Measurements from ENCODE around the gene PAX8. TPM values are rescaled to one million over a fixed set of nuclear protein-coding genes. Genes with fewer than 3 reads are reported as not detected.

PAX8 gene
- total and polyA plus RNA-seq, 2 of the 13 experiments (the other 11 are each of a cell fraction or from before 2014, with no cell fraction given): 1.5 to 8.8 TPM

GRCh38 chr2:113219889-113220641 lies 58.7 kb downstream of the PAX8 start (continued):
- TF ChIP-seq KLF16 (CRISPR knock-in tag; IDR thresholded peaks at IDR 0.05) (0 out of 4 replicates have a peak, but pooled peaks of 1 of the 2 experiments have one; percentile 47), KLF13 (CRISPR knock-in tag; IDR thresholded peaks at IDR 0.05) (no peak), MAX (IDR thresholded peaks at IDR 0.05) (peak; percentile 80), ZSCAN20 (CRISPR knock-in tag; IDR thresholded peaks at IDR 0.05; ENCODE audit: borderline replicate concordance) (no peak), ARNT2 (CRISPR knock-in tag; IDR thresholded peaks at IDR 0.05; ENCODE audit: low read depth) (no peak), PBX2 (CRISPR knock-in tag; IDR thresholded peaks at IDR 0.05) (no peak), ZNF644 (CRISPR knock-in tag; IDR thresholded peaks at IDR 0.05; ENCODE audit: low read depth) (0 out of 2 replicates have a peak, but pooled peaks have one; percentile 45), HDAC2 (CRISPR knock-in tag; IDR thresholded peaks at IDR 0.05) (peak; percentile 20; the same call in 1 of the 2 replicates), U2AF2 (IDR thresholded peaks at IDR 0.05; ENCODE audit: low read depth, low read length) (no peak), DBP (CRISPR knock-in tag; IDR thresholded peaks at IDR 0.05; ENCODE audit: not compliant biosample characterization) (no peak), MXD4 (CRISPR knock-in tag; IDR thresholded peaks at IDR 0.05) (no peak), PRMT3 (CRISPR knock-in tag; IDR thresholded peaks at IDR 0.05; ENCODE audit: borderline replicate concordance, low read depth) (no peak), MLXIP (CRISPR knock-in tag; IDR thresholded peaks at IDR 0.05; ENCODE audit: borderline replicate concordance) (no peak), ZNF263 (CRISPR knock-in tag; IDR thresholded peaks at IDR 0.05) (peak; percentile 64; the same call in 1 of the 2 replicates), TBL1XR1 (IDR thresholded peaks at IDR 0.05; ENCODE audit: borderline replicate concordance, low read length, partially characterized antibody) (no peak), BRD4 (CRISPR knock-in tag; IDR thresholded peaks at IDR 0.05) (peak; percentile 92; the same call in 1 of the 2 replicates)
- TF ChIP-seq, protein P1, sequence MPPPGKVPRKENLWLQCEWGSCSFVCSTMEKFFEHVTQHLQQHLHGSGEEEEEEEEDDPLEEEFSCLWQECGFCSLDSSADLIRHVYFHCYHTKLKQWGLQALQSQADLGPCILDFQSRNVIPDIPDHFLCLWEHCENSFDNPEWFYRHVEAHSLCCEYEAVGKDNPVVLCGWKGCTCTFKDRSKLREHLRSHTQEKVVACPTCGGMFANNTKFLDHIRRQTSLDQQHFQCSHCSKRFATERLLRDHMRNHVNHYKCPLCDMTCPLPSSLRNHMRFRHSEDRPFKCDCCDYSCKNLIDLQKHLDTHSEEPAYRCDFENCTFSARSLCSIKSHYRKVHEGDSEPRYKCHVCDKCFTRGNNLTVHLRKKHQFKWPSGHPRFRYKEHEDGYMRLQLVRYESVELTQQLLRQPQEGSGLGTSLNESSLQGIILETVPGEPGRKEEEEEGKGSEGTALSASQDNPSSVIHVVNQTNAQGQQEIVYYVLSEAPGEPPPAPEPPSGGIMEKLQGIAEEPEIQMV (CRISPR knock-in tag; IDR thresholded peaks at IDR 0.05; ENCODE audit: low read depth): 0 out of 2 replicates have a peak, but pooled peaks have one; percentile 48
- TF ChIP-seq, protein P2, sequence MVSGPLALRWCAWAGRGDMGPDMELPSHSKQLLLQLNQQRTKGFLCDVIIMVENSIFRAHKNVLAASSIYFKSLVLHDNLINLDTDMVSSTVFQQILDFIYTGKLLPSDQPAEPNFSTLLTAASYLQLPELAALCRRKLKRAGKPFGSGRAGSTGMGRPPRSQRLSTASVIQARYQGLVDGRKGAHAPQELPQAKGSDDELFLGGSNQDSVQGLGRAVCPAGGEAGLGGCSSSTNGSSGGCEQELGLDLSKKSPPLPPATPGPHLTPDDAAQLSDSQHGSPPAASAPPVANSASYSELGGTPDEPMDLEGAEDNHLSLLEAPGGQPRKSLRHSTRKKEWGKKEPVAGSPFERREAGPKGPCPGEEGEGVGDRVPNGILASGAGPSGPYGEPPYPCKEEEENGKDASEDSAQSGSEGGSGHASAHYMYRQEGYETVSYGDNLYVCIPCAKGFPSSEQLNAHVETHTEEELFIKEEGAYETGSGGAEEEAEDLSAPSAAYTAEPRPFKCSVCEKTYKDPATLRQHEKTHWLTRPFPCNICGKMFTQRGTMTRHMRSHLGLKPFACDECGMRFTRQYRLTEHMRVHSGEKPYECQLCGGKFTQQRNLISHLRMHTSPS (CRISPR knock-in tag; IDR thresholded peaks at IDR 0.05; ENCODE audit: low read depth): peak; percentile 83; the same call in 1 of the 2 replicates
